Measurements from ENCODE around the gene CACHD1. TPM values are rescaled to one million over a fixed set of nuclear protein-coding genes. Genes with fewer than 3 reads are reported as not detected.

Gene CACHD1
- total RNA-seq, 1 experiment from 2014 or later, result 8.4 TPM

DNA sequence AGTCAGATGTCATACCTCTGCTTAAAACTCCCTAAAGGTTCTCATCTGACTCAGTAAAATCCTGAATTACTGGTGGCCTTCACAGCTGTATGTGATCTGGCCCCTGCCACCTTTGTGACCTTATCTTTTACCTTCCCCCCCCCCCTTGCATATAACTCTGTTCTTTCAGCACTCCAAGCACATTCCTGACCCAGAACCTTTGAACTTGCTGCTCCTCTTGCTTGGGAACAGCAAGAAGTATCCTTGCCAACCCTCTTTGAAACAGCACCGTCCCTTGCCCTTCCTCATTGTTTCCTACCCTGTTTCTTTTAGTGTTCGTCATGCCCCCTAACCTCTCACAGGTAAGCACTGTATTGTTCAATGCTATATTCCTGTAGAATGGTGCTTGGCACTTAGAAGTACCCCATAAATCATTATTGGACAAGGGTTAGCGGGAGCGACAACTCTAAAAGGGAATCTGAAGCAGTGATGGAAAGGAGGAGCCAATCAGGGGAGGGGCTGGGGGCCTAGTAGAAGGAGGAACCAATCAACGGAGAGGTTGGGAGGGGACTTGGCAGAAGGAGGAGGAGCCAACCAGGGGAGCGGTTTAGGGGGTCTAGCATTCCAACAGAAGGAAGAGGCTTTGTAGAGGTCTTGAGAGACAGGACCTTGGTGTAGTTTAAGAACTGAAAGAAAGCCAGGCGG is 13.9 kb downstream of the CACHD1 start:
- POLR2A ChIA-PET, result no interaction called here
- ATAC-seq, result no peak
- intact Hi-C loops (cut with micrococcal nuclease), result no loop called here

DNA sequence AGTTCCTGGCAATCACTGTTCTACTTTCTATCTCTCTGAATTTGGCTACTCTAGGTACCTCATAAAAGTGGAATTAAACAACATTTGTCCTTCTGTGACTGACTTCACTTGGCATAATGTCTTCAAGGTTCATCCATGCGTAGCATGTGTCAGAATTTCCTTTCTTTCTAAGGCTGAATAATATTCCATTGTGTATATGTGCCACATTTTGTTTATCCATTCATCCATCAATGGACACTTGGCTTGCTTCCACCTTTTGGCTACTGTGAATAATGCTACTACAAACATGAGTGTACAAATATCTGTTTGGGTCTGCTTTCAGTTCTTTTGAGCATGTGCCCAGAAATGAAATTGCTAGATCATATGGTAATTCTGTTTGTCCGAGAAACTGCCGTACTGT is 14.7 kb downstream of the CACHD1 start:
- H3K27ac ChIP-seq (ENCODE audit: low read depth, low read length), result no peak overlapping the region
- no peaks in the 10 kb centered on the region for H3K9me3 ChIP-seq (ENCODE audit: control insufficient read depth in 1 of 2, insufficient read depth in 1 of 2, low read depth in 1 of 2, low read length in 2 of 2)
- no peaks in the 10 kb centered on the region for H4K20me1 ChIP-seq (ENCODE audit: insufficient read depth)
- no peak overlapping the region for H3K4me2 ChIP-seq (ENCODE audit: low read length)
- no peak for DNase-seq (ENCODE audit: low read depth, low spot score)
- peaks cover 3% of the 10 kb centered on the region; the same call in 1 of the 2 replicates for H3K79me2 ChIP-seq (ENCODE audit: insufficient read depth, low read length)
- no peak overlapping the region for H3K4me3 ChIP-seq (replicated peaks in 1 of 2; ENCODE audit: low read depth in 1 of 2, low read length in 2 of 2)
- TF ChIP-seq EZH2phosphoT487 (IDR thresholded peaks at IDR 0.05; ENCODE audit: borderline replicate concordance) (no peak), ZNF274 (IDR thresholded peaks at IDR 0.05; ENCODE audit: low read depth, low read length) (no peak), FOSL1 (IDR thresholded peaks at IDR 0.05; ENCODE audit: low read depth) (no peak), ELF1 (IDR thresholded peaks at IDR 0.05; ENCODE audit: borderline replicate concordance, low read depth) (no peak), POLR2A (IDR thresholded peaks at IDR 0.05; ENCODE audit: borderline replicate concordance, extremely low read depth, insufficient read depth, insufficient read length) (no peak), TCF7L2 (IDR thresholded peaks at IDR 0.05; ENCODE audit: borderline replicate concordance, extremely low read depth, insufficient read depth, insufficient read length) (no peak), YY1 (IDR thresholded peaks at IDR 0.05; ENCODE audit: extremely low read depth, insufficient replicate concordance, low read depth, low read length) (no peak), JUND (IDR thresholded peaks at IDR 0.05) (no peak), RAD21 (IDR thresholded peaks at IDR 0.05; ENCODE audit: low read depth) (no peak), SP1 (IDR thresholded peaks at IDR 0.05; ENCODE audit: low read depth) (no peak), CBX3 (IDR thresholded peaks at IDR 0.05; ENCODE audit: low read depth) (no peak), ZFX (IDR thresholded peaks at IDR 0.05) (no peak)
- TF ChIP-seq, protein P1, sequence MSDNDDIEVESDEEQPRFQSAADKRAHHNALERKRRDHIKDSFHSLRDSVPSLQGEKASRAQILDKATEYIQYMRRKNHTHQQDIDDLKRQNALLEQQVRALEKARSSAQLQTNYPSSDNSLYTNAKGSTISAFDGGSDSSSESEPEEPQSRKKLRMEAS (IDR thresholded peaks at IDR 0.05), result no peak
- no peak overlapping the region for H3K9ac ChIP-seq (ENCODE audit: low read length)
- no peak for ATAC-seq
- H3K9me2 ChIP-seq (ENCODE audit: insufficient read depth), result no peaks in the 10 kb centered on the region
- H3K36me3 ChIP-seq (ENCODE audit: control insufficient read depth in 1 of 2, insufficient read depth in 2 of 2, low read length in 2 of 2), result no peaks in the 10 kb centered on the region
- intact Hi-C loops (cut with micrococcal nuclease), result loop anchor here (5.0 kb wide), 1 partner anchor 217 kb away; no protein-coding TSS in a partner anchor
- H3K27me3 ChIP-seq (ENCODE audit: insufficient read depth, low read length), result no peaks in the 10 kb centered on the region
- H3K4me1 ChIP-seq (ENCODE audit: control insufficient read depth in 1 of 2, insufficient read depth in 2 of 2, low read length in 2 of 2), result no peaks in the 10 kb centered on the region
- H2AFZ ChIP-seq (ENCODE audit: low read depth, low read length, poor library complexity, severe bottlenecking), result no peak overlapping the region
- RAD21 ChIA-PET (ENCODE audit: low non-redundant PET in 1 of 2, low total read pairs in 2 of 2, uncharacterized antibody in 2 of 2, unreplicated experiment in 2 of 2), result no interaction called here
- POLR2A ChIA-PET, result no interaction called here
- CTCF ChIA-PET, result no interaction called here
- BruUV-seq (replicated peaks), result no TSS peak

More for the DNA sequence above, 13.9 kb downstream of the CACHD1 start:
- Histone ChIP-seq H3K27ac (ENCODE audit: low read depth, low read length) (no peak overlapping the region), H3K79me2 (ENCODE audit: insufficient read depth, low read length) (peaks cover 3% of the 10 kb centered on the region; the same call in 1 of the 2 replicates), H4K20me1 (ENCODE audit: insufficient read depth) (no peaks in the 10 kb centered on the region), H3K27me3 (ENCODE audit: insufficient read depth, low read length) (no peaks in the 10 kb centered on the region), H3K9ac (ENCODE audit: low read length) (no peak overlapping the region), H3K4me3 (replicated peaks in 1 of 2; ENCODE audit: low read depth in 1 of 2, low read length in 2 of 2) (no peak overlapping the region), H3K9me2 (ENCODE audit: insufficient read depth) (no peaks in the 10 kb centered on the region), H3K4me2 (ENCODE audit: low read length) (no peak overlapping the region), H3K4me1 (ENCODE audit: control insufficient read depth in 1 of 2, insufficient read depth in 2 of 2, low read length in 2 of 2) (no peaks in the 10 kb centered on the region), H3K9me3 (ENCODE audit: control insufficient read depth in 1 of 2, insufficient read depth in 1 of 2, low read depth in 1 of 2, low read length in 2 of 2) (no peaks in the 10 kb centered on the region), H2AFZ (ENCODE audit: low read depth, low read length, poor library complexity, severe bottlenecking) (no peak overlapping the region), H3K36me3 (ENCODE audit: control insufficient read depth in 1 of 2, insufficient read depth in 2 of 2, low read length in 2 of 2) (no peaks in the 10 kb centered on the region)
- CTCF ChIA-PET, result no interaction called here
- BruUV-seq (replicated peaks), result no TSS peak
- DNase-seq (ENCODE audit: low read depth, low spot score), result no peak
- TF ChIP-seq POLR2AphosphoS5 (IDR thresholded peaks at IDR 0.05; ENCODE audit: low read depth, low read length), result no peak
- TF ChIP-seq ELF1 (IDR thresholded peaks at IDR 0.05; ENCODE audit: borderline replicate concordance, low read depth), result no peak
- no peak for TF ChIP-seq SRF (IDR thresholded peaks at IDR 0.05; ENCODE audit: low read depth)
- no peak for TF ChIP-seq FOSL1 (IDR thresholded peaks at IDR 0.05; ENCODE audit: low read depth)
- no peak for TF ChIP-seq EZH2 (IDR thresholded peaks at IDR 0.05)
- no peak for TF ChIP-seq CBX3 (IDR thresholded peaks at IDR 0.05; ENCODE audit: low read depth)
- TF ChIP-seq, protein P1 (IDR thresholded peaks at IDR 0.05), result no peak
- RAD21 ChIA-PET (ENCODE audit: low non-redundant PET in 1 of 2, low total read pairs in 2 of 2, uncharacterized antibody in 2 of 2, unreplicated experiment in 2 of 2), result no interaction called here

Measured in HCT116 (cell line).